Bone marrow (tissue), 2 donors: ENCODE data around the gene HNRNPF.
A peak's percentile ranks its signal among the peaks of the same experiment; 100 is the strongest.
"Not testable (repeated sequence)": the region's sequence is repeated elsewhere in the genome, so short reads cannot be mapped to it uniquely, and the experiment has no call there.

ENCODE experiments used
- DNase-seq, 2 donors: peaks; one replicate each; lab custom pipeline; 2025; lab: John Stamatoyannopoulos, UW

The HNRNPF gene

DNA sequence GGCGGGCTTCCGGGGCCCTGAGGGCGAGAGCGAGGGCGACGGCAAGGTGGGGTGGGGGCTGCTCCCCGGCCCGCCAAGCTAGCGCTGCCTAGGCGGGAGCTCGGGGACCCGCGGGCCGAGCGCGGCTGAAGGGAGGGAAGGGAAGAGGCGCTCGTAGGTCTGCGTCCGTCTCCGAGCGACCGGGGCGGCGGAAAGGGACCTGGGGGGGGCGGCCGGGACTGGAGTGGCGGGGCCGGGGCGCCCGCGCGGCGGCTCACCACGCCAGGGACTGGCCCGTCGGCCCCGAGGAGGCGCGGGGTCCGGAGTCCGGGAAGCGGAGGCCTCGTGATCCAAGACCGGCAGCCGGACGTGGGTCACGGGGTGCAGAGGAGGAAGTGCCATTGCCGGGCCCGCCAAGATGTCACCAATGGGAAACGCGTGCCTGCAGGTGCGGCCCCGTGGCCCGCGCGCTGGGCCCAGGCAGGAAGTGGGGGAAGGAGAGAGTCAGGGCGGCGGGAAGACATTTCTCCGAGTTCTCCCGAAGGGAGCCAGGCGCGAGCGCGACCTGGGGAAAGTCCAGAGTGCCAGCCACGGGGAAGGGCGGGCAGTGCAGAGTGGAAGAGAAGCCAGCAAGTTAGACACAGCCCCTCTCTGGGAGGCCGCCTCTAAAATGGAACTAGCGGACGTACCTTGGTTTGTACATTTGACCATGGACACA lies 11.9 kb downstream of the HNRNPF start:
- DNase-seq = peak; percentile 7 to 88

DNA sequence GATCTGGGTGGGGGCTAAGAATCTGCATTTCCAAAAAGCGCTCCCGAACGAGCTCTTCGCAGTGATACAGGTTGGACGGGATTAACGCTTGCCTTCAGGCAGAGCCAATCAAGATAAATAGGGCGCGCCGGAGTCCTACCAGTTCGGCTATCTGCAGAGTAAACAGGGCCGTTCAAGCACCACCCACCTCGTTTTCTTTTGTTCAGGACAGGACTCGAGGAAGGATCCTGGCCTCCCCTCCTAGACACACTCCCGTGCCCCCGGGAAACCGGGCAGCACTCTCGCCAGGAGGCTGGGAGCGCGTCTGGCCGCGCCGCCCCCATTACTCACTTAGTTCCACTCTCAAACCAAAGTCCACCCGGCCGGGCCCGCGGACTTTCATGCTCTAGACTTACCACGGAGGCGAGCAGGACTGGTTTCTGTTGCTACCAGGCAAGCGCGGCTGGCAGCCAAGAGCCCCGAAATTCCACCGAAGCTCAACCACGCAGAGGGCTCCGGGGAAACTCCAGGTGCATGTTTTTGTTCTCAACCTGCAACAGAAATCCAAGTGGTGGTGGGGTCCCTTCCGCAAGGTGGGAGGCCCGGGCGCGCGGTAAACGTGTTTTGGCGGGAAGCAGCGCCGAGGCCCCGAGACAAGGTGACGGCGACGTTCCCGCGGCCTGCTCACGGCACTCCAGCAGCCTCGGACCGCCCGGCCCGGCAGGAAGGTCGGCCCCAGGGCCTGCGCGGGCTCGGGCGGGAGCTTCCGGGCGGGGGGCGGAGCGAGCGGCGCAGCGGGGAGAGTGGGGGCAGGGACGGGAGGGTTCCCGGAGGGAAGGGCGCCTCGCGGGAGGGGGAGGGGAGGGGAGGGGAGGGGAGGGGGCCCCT lies 12.7 kb downstream of the HNRNPF start:
- DNase-seq = peak in 1 of 2 donors; percentile 69

- DNase-seq = no peak
Observed at GRCh38 chr10:43395571-43396060, 13.4 kb downstream of the HNRNPF start.

- DNase-seq = no peak
Observed at GRCh38 chr10:43394868-43395267, 14.1 kb downstream of the HNRNPF start.

DNA sequence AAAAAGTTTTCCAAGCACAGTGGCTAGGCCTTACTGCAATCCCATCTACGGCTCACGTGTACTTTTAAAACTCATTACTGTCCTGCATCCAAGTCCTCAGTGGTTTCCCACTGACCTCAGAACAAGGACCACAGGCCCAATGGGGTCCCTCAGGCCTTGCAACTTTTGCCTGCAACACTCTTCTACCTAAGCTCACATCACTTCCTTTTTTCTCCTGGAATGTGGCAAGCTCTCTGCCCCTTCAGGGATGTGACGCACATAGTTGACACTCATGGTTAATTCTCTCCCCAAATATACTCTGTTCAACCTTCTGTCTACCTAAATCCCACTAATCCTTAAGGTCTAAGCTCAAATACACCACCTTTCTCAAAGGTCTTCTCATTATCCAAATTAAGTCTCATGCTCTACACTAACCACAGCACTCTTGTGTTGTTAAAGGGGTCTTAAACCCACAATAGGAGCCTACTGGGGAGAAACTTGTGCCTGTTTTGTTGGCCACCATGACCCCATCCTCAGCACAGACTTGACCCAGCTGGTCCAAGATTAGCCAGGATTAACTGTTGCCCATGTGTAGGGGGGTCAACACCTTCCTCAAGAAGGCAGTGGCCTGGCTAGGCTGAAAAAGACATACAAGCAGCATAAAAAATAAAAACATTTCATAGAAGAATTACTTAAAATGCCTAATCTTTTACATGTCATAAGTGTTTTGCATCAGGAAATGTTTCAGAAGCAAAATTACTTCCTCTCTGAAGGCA lies 15.2 kb downstream of the HNRNPF start:
- DNase-seq = no peak

- DNase-seq = not testable (repeated sequence)
Observed at GRCh38 chr10:43393186-43393585, 15.8 kb downstream of the HNRNPF start.

GRCh38 chr10:43392748-43393147 lies 16.2 kb downstream of the HNRNPF start:
- DNase-seq = no peak

DNA sequence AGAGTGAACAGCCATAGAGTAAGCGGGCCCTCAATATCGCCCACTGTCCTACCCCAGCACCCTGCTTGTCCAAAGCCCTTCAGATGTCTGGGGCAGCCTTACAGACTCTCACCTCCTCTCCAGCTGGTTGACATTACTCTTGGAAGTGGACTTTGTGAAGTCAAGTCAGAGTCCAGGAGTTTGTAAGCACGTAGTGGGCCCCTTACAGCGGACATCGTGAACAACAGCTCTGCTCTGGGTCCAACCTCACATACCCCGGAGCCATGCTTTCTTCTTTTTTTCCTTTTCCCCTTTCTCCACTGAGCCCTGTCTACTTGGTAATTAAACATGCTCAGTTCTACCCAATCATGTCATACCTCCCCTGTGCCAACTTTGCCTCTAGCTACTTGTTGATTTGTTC lies 17.5 kb downstream of the HNRNPF start:
- no peak for DNase-seq

GRCh38 chr10:43390759-43391158 lies 18.2 kb downstream of the HNRNPF start:
- DNase-seq = no peak

DNA sequence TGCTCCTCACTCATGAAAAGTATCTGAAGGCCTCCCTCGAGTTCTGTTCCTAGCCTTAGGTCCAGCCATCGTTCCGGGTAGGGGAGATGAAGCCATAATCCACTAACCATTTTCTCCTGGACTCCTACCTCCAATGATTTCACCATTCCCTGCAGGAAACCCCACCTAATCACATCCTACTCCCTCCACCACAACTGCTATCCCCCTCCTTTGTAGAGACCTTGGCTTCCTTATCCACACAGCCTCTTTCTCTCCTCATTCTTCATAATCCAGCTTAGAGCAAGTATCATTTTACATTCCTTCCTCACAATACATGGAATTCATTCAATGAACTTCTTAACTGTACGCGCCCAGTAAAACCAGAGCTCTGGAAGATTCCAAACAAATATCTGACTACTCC lies 18.7 kb downstream of the HNRNPF start:
- no peak for DNase-seq

DNA sequence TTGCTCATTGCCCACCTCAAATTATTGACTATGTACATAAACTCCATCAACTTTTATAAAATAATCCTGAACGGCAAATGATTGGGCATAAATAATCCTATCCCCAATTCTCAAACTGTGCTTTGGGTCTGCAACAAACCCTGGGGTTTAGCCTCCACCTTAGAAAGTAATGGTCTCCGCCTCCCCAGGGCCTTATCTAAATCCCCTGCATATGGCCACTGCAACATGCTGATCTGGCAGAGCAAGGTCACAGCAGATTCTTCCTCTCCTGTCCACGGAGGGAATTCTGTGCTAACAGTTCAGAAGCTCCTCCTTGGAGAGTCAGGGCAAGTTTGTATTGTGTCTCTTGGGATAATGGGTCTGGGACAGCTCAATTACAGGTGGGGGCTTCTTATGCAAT lies 19.1 kb downstream of the HNRNPF start:
- DNase-seq = no peak

- DNase-seq = no peak
Observed at GRCh38 chr10:43387678-43388032, 21.3 kb downstream of the HNRNPF start.

DNA sequence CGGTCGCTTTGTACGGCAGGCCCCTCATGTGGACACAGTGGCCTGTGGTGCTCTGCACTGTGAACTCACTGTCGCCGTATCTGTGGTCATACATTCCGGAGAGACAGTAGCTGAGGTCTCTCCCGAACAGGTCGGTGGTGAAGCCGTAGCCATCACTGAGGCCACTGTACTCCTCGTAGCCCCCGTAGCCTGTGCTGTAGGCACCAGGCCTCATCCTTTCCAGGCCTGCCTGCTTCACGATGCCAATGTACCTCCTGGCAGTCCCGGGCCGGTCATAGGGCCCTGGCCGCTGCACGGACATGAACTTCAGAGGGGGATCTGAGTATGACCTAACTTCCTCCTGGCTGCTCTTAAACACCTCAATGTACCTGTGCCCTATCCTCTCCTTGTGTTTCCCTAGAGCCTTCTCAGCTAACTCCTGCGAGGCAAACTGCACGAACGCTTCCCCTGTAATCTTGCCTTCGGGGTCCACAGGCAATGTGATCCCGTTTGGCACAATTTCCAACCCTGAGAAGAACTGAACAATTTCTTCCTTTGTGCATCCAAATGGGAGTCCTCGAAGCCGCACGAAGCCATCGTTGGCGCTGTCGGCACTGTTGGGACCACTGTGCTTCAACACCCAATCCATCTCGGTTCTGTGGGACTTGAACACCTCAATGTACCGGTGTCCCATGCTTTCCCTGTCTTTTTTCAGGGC lies 21.9 kb downstream of the HNRNPF start:
- DNase-seq = no peak

DNA sequence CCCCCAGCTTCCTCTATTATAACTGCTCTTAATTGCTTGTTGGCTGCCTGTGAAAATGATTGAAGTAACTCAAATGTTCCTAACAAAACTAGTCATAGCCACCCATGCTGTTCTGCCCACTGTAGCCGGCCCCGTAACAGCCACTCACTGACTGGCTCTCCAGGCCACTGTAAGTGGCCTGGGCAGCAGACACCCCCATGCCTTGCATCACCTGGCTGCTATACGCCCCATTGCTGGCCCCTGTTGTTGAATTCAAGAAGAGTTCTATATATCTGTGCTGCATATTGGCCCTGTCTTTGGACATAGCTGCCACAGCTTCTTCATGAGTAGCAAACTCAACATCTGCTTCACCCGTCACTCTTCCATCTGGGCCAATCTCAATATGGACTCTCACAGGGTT lies 22.4 kb downstream of the HNRNPF start:
- DNase-seq = no peak

DNA sequence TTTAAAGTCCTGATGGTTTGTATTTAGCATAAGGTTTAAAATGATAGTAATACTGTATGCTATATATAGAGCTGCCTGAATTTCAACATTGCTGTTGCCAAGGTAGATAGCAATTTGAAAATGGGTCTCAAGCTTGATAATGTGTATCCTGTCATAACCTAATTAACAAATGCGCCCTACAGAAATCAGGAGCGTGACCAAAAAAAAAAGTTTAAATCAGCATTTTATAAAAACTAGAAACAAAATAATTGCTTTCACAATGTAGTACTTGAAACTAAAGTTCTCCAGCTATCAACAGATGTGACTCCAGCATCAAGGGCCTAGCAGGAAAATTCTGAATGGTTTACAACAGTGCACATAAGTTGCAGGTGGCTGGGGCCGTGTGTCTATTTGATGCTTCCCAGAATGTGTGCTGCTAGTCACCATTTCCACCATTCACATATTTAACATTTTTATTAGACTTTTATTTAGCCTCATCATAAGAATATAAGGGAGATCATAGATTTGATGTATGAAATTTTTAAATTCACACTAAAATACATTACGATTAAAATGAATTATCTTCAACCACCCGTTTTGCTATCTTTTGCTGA lies 23.5 kb downstream of the HNRNPF start:
- DNase-seq = no peak

DNA sequence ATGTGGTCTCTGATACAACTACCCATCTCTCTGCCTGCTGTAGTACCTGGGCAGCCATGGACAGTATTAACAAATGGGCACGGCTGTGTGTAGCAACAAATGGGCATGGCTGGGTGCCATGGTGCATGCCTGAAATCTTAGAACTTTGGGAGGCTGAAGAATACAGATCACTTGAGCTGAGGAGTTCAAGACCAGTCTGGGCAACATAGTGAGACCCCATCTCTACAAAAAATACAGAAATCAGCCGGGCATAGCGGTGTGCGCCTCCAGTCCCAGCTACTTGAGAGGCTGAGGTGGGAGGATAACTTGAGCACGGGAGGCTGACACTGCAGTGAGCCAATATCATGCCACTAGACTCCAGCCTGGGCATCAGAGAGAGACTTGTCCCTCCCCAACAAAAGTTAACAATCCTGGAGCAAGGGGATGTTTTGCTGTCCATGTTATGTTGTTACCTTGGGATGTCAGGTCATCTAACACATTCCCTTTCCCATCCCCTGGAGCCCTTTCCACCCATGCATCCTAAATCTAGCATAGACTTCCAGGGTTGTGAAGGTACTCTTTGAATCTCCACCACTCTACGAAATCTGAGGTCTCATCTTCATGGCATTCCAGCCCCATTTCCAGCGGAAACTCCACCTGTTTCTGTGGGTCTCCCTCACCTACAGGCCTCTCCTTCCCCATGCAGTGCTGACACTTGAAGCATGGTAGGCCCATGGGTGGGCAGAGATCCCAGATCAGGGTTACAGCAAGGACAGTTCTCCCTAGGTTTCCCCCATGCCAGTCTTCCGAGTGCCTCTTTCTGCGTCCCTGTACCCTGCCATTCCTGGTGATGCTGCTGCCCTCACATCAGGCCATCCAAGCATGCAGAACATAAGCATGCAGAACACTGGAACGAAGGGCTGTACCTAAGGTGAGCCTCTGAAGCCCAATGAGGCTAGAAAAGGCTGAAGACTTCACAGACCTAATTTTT lies 24.4 kb downstream of the HNRNPF start:
- no peak for DNase-seq

DNA sequence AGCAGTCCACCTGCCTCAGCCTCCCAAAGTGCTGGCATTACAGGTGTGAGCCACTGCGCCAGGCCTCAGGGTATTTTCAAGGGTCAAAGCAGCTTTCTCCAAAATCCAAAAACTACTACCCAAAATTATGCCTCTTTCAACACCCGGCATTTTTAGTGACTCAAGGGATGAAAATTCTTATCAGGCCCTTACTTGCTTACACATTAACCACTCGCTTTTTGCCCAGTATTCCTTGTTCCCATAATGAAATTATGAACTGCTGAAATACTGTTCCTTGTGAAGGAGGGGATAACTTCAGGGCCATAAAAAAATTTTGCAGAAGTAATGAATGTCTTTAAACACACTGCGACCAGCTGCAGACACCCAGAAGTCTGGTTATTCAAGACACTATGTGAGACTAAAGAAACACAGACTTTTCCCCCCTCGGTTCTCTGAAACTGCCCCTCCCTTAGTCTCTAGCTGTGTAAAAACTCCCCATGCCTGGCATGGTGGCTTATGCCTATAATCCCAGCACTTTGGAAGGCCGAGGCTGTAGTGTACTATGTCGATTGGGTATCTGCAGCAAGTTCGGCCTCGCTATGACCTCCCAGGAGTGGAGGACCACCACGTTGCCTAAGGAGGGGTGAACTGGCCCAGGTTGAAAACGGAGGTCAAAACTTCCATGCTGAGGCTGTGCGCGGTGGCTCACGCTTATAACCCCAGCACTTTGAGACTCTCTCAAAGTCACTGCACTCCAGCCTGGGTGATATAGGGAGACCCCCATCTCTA lies 25.6 kb downstream of the HNRNPF start:
- no peak for DNase-seq

DNA sequence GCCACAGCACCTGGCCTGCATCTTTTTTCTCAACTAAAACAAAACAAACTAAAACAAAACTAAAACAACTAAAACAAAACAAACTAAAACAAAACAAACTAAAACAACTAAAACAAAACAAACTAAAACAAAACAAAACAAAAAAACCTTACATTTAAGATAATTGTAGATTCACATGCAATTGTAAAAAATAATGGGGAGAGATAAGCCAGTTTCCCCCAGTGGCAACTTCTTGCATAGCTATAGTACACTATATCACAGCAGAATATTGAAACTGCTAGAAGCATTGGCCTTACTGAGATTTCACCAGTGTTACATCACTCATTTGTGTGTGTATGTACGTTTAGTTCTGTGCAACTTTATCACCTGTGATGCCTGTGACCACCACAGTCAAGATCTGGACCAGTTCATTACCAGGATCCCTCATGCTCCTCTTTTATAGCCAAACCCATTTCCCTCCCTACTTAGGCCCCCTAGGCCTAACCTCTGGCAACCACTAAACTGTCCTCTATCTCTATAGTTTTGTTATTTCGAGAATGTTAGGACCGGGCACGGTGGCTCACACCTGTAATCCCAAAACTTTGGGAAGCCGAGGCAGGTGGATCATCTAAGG lies 28.3 kb downstream of the HNRNPF start:
- no peak for DNase-seq

- DNase-seq = no peak
Observed at GRCh38 chr10:43377424-43377883, 31.5 kb downstream of the HNRNPF start.
